Mucosa of rectum (tissue), 2 donors: ENCODE measurements around the gene NUAK2.
"Not testable (repeated sequence)": the region's sequence is repeated elsewhere in the genome, so short reads cannot be mapped to it uniquely, and the experiment has no call there.

Experiments
- H3K27ac ChIP-seq, 2 donors: one replicate each; pipeline ENCODE4 v1.7.0; 2013; ENCODE audit warnings: inconsistent platforms in 2 of 2, low read depth in 2 of 2, low read length in 2 of 2
- H3K27me3 ChIP-seq, 2 donors: one replicate each; pipeline ENCODE4 v1.7.0; 2013; ENCODE audit warnings: low read length in 2 of 2; ENCODE audit not compliant: control insufficient read depth in 2 of 2, insufficient read depth in 2 of 2
- H3K36me3 ChIP-seq, 2 donors: one replicate each; pipeline ENCODE4 v1.7.0; 2013; ENCODE audit warnings: low read length in 2 of 2; ENCODE audit not compliant: control insufficient read depth in 2 of 2, insufficient read depth in 2 of 2
- H3K4me1 ChIP-seq, 2 donors: one replicate each; pipeline ENCODE4 v1.7.0; 2013; ENCODE audit warnings: low read length in 2 of 2, mild to moderate bottlenecking in 1 of 2; ENCODE audit not compliant: control insufficient read depth in 2 of 2, insufficient read depth in 2 of 2
- H3K4me3 ChIP-seq, 2 donors: one replicate each; pipeline ENCODE4 v1.7.0; 2013; ENCODE audit warnings: low read length in 2 of 2
- H3K9ac ChIP-seq, 2 donors: one replicate each; pipeline ENCODE4 v1.7.0; 2013; ENCODE audit warnings: low read length in 2 of 2, low read depth in 1 of 2, mild to moderate bottlenecking in 1 of 2
- H3K9me3 ChIP-seq, 2 donors: one replicate each; pipeline ENCODE4 v1.7.0; 2013; ENCODE audit warnings: low read length in 2 of 2; ENCODE audit not compliant: control insufficient read depth in 2 of 2
- donor health status: healthy.
- donor health status: Normal muscosa, but diverticular disease.

NUAK2 gene

DNA sequence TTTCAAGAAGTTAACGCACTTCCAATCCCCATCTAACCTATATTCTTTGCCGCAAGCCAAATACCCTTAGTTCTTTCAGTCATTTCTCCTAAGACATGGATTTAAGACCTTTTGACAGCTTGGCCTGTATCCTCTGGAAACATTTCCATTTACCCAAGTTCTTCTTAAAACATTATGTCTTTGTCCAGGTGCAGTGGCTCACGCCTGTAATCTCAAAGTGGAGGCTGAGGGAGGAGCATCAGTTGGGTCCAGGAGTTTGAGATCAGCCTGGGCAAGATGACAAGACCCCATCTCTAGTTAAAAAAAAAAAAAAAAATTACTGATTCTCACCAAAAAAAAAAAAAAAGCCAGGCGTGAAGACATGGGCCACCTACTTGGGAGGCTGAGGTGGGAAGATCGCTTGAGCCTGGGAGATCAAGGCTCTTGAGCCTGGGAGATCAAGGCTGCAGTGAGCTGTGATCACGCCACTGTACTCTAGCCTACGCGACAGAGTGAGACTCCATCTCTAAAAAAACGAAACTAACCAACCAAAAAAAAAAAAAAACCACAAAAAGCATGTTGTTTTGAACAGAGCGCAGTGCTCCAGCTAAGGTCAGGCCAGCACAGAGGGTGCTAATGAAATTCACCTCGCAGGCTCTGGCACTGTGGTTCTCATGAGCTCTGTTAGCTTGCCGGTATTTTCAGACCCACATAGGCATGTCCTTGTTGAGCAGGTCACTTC is 36.0 kb downstream of the NUAK2 start:
- H3K9ac ChIP-seq = peak overlapping the region in 1 of 2 donors; percentile 54
- no peaks in the 10 kb centered on the region for H3K27me3 ChIP-seq
- H3K9me3 ChIP-seq = no peaks in the 10 kb centered on the region
- H3K27ac ChIP-seq = peak overlapping the region; percentile 18 to 81
- no peaks in the 10 kb centered on the region for H3K36me3 ChIP-seq
- peak overlapping the region in 1 of 2 donors; percentile 37 for H3K4me3 ChIP-seq
- H3K4me1 ChIP-seq = peaks cover 26 to 43% of the 10 kb centered on the region in 2 donors

- Histone ChIP-seq H3K9me3 (no peaks in the 10 kb centered on the region), H3K4me3 (peak overlapping the region in 1 of 2 donors; percentile 17), H3K4me1 (peaks cover 31 to 48% of the 10 kb centered on the region in 2 donors), H3K9ac (peak overlapping the region in 1 of 2 donors; percentile 24), H3K27me3 (no peaks in the 10 kb centered on the region), H3K27ac (peak overlapping the region; percentile 18 to 81), H3K36me3 (no peaks in the 10 kb centered on the region)
These were observed 37.0 kb downstream of the NUAK2 start for GRCh38 chr1:205284420-205285144.

GRCh38 chr1:205283270-205284147 is 38.0 kb downstream of the NUAK2 start:
- Histone ChIP-seq H3K4me1 (peaks cover 33 to 48% of the 10 kb centered on the region in 2 donors), H3K9me3 (no peaks in the 10 kb centered on the region), H3K9ac (no peak overlapping the region), H3K27me3 (no peaks in the 10 kb centered on the region), H3K27ac (peak overlapping the region in 1 of 2 donors; percentile 81), H3K4me3 (no peak overlapping the region), H3K36me3 (no peaks in the 10 kb centered on the region)

GRCh38 chr1:205280666-205281395 is 40.7 kb downstream of the NUAK2 start:
- H3K4me3 ChIP-seq, H3K27me3 ChIP-seq, H3K9ac ChIP-seq, H3K36me3 ChIP-seq, H3K9me3 ChIP-seq: not testable (repeated sequence)
- peaks cover 23 to 29% of the 10 kb centered on the region in 2 donors for H3K4me1 ChIP-seq
- peak overlapping the region; percentile 63 to 75 for H3K27ac ChIP-seq

- Histone ChIP-seq H3K4me3 (no peak overlapping the region), H3K9ac (no peak overlapping the region), H3K27me3 (no peaks in the 10 kb centered on the region), H3K9me3 (no peaks in the 10 kb centered on the region), H3K27ac (peak overlapping the region; percentile 63 to 75), H3K4me1 (peaks cover 26 to 30% of the 10 kb centered on the region in 2 donors), H3K36me3 (no peaks in the 10 kb centered on the region)
These were observed 41.6 kb downstream of the NUAK2 start for GRCh38 chr1:205279986-205280385.

GRCh38 chr1:205276689-205277065 is 44.9 kb downstream of the NUAK2 start:
- Histone ChIP-seq H3K36me3 (peaks cover 0 to 2% of the 10 kb centered on the region in 2 donors), H3K27ac (no peak overlapping the region), H3K9me3 (no peaks in the 10 kb centered on the region)

GRCh38 chr1:205275916-205276688 is 45.4 kb downstream of the NUAK2 start:
- Histone ChIP-seq H3K4me1 (peaks cover 26 to 31% of the 10 kb centered on the region in 2 donors), H3K9ac (no peak overlapping the region), H3K9me3 (no peaks in the 10 kb centered on the region), H3K27me3 (no peaks in the 10 kb centered on the region), H3K4me3 (no peak overlapping the region), H3K36me3 (peaks cover 0 to 2% of the 10 kb centered on the region in 2 donors), H3K27ac (peak overlapping the region; percentile 69 to 71)

More at GRCh38 chr1:205276689-205277065, 44.9 kb downstream of the NUAK2 start:
- no peak overlapping the region for H3K4me3 ChIP-seq
- H3K9ac ChIP-seq = no peak overlapping the region
- no peaks in the 10 kb centered on the region for H3K27me3 ChIP-seq
- H3K4me1 ChIP-seq = peaks cover 26 to 31% of the 10 kb centered on the region in 2 donors

DNA sequence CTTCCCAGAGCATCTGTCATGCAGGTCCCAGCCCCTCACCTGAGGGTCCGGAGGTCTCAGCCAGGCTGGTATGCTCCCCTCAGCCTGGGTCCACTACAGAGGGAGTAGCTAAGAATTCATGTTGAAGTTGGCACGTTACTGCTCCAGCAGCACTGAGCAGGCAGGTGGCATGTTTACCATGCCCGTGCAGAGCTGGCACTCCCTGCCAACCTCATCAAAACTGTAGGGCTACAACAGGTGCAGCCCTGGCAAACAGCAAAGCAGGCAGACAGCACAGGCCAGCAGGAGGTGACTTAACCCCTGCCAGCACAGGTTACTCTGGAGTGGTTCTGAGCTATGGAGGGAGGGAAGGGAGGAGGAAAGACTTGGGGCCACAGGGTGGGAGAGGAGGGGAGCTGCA is 46.4 kb downstream of the NUAK2 start:
- Histone ChIP-seq H3K4me3 (no peak overlapping the region), H3K9ac (peak overlapping the region in 1 of 2 donors; percentile 9), H3K4me1 (peaks cover 26 to 30% of the 10 kb centered on the region in 2 donors), H3K27ac (peak overlapping the region; percentile 69 to 71), H3K9me3 (no peaks in the 10 kb centered on the region), H3K36me3 (peaks cover 0 to 2% of the 10 kb centered on the region in 2 donors), H3K27me3 (no peaks in the 10 kb centered on the region)
